Measurements from ENCODE around the gene ACTRT3.
A peak's percentile ranks its signal among the peaks of the same experiment; 100 is the strongest.

Gene ACTRT3

GRCh38 chr3:169769287-169770181 lies at the start of gene ACTRT3:
Gene ACTRT3, minus strand, starts transcription at chr3:169769561. Its CDS starts 41 bp downstream, at chr3:169769520.
- peak; percentile 64 for DNase-seq (ENCODE audit: low read depth)

GRCh38 chr3:169818316-169818715 lies 49.0 kb upstream of the ACTRT3 start:
- no peak for DNase-seq (ENCODE audit: low read depth)

DNA sequence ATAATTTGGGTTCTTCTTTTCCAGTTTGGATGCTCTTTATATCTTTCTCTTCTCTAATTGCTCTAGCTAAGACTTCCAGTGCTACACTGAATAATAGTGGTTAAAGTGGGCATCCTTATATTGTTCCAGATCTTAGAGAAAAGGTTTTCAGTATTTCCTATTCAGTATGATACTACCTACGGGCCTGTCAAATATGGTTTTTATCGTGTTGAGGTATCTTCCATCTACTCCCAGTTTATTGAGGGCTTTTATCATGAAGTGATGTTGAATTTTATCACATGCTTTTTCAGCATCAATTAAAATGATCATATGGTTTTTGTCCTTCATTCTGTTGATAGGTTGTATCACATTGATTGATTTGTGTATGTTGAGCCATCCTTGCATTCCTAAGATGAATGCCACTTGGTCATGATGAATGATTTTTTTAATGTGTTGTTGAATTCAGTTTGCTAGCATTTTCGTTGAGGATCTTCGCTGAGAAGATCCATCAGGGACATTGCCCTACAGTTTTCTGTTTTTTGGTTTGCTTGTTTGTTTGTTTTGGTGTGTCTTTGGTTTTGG lies 46.3 kb upstream of the ACTRT3 start:
- no peak for DNase-seq (ENCODE audit: low read depth)

DNA sequence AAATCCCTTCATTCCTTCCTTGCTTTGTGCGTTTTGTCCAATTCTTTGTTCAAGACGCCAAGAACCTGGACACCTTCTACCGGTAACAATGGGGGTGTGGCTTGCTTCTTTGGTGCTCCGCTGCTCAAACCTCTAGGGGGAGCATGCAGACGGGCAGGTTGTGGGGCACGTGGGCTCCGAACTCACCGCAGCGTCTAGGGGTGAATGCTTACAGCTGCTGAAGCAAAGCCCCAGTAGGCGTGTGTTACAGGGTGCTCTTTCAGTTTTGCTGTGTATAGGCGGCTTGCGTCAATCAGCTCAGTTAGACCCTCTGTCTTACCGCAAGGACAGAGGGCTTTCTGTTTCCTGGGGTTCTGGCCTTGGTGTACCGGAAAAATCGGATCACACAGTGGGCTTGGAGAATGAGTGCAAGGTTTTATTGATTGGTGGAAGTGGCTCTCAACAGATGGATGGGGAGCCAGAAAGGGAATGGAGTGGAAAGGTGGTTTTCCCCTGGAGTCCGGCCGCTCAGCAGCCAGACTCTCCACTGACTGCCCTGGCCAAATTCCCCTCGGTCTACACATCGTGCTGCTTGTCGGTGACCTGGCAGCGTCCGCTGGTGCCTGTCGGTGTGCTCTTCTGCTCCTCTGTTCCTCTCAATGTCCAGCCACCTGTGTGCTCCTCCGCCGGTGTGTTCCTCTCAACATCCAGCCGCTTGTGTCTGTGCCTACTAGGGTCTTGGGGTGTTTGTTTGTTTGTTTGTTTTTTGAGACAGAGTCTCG lies 44.6 kb upstream of the ACTRT3 start:
- DNase-seq (ENCODE audit: low read depth): peak; percentile 68

- no peak for DNase-seq (ENCODE audit: low read depth)
Measured at GRCh38 chr3:169813278-169813677, 43.9 kb upstream of the ACTRT3 start.

DNA sequence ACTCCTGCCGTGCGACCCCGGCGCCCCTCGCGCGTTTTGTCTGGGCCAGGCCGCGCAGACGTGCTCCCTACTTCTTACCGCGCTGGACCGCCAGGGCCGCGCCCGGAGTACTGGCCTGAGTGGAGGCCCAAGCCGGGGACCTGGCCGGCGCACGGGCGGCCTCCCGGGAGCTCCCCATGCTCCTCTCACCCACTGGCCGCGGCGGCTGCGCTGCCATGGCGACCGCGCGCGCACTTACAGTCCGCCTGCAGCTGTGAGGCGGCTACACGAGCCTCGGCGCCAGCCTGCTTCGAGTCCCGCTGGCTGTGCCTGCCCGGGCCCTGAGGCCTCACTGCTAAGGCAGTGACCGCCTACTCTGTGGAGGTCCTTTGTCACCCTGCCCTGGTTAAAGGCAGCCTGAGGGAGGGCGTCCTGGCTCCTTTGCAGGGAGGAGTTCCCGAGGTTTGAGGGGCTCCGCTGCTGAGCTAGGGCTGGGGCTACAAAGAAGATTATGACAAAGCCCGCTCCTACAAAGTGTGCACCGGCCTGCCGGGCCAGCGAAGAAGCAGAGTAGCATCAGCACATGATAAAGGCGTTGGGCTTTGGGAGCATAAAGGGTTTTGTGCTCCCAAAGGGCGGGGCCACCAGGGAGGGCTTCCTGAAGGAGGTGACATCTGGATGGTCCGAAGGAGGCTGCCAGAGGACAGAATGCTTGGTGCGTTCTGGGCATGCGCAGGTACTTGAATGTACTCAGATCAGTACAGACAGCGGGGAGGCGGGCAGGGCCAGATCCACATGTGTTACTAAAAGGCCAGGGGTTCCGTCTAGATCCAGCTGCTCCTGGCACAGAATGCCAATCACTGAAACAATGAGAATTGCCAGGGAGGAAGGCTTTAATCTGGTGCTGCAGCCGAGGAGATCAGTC lies 43.2 kb upstream of the ACTRT3 start, which contains the start of the genes LRRC34 and LRRIQ4:
Gene LRRC34, minus strand, starts transcription at position 573 of the 904 bp plus-strand sequence. Its CDS starts 356 bp downstream, at position 217.
Gene LRRIQ4, plus strand, starts transcription at position 539 of the 904 bp plus-strand sequence. CDS start 9,052 bp downstream, outside the sequence.
- DNase-seq (ENCODE audit: low read depth): peak; percentile 68

DNA sequence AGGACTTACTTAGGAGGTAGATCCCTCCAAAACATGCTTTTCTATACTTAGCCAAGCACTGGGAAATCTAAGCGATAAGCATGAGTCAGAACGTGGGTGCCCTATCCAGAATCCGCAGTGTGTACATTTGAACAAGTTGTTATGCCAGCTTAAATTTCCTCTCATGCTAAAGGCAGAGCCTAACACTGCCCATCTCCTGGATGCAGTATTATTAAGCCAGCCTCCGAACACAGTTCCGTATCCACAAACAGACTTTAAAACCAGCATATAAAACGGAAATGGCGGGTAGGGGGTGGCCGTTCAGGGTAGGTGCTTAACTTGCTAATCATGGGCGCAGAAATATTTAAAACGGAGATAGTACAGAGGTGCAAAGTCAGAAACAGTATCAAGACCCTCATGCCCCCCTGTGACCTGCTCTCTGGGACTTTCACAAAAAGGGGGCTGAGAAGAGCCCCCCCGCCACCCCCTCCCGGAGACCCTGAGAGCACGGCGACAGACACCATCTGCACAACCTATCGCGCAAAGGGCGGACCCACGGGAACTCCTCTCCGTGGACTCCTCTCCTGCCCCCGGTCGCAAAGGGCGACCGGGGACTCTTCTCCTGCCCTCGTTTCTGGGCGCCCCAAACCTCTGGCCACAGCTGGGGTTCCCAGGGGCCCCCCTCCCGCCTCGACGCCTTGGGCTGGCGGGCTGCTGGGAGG lies 42.4 kb upstream of the ACTRT3 start:
- DNase-seq (ENCODE audit: low read depth): no peak

- DNase-seq (ENCODE audit: low read depth): no peak
Measured at GRCh38 chr3:169809230-169809795, 40.0 kb upstream of the ACTRT3 start.

- no peak for DNase-seq (ENCODE audit: low read depth)
Measured at GRCh38 chr3:169804681-169805080, 35.3 kb upstream of the ACTRT3 start.

DNA sequence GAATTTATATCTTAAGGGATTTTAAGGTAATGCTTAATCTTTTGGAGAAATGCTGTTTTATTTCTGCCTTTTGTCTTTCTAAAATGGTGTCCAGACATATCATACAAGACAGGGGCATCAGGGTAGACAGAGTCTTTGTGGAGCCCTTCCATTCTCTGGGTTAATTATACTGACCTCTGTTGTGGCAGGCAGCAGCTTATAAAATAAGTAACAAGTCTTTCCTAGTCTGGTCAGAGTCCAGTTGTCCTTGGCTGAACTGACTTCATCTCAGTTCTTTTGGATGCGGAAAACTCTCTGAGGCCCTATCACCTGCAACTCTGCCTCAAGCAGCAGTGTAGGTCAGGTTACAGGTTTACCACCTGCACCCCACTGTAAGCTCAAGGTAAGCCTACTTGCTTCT lies 23.0 kb upstream of the ACTRT3 start:
- DNase-seq (ENCODE audit: low read depth): no peak

DNA sequence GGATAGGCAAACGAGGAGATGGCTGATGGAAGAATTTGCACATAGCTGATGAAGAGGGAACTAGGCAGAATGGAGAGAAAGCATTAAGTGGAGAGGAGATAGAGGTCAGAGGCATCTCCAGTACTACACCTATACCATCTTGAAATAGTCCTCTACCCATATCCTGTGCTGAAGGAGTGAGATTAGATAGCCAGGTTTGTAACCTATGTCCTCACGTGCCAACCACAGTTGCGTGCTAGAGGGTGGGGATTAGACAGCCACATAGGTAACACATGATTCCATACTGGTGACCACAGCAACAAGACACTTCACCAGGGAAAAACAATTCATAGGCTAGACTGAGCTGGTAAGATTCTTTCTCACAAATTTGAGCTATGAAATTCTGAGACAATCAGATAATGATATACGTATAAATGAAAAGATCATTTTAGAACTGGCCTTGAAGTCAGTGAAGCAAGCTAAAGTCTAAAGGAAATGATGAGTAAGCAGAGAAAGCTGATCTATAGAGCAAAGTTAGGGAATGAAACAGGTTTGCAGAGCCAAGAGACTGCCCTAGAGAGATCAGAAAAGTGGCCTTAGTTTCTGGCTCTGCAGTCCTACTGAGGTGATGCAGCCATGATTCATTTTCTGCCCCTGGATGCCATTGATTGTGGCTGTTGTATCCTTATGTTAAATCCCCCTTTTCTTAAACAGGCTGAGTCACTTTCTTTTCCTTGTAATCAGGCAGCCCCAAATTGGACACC lies 21.5 kb upstream of the ACTRT3 start:
- no peak for DNase-seq (ENCODE audit: low read depth)

DNA sequence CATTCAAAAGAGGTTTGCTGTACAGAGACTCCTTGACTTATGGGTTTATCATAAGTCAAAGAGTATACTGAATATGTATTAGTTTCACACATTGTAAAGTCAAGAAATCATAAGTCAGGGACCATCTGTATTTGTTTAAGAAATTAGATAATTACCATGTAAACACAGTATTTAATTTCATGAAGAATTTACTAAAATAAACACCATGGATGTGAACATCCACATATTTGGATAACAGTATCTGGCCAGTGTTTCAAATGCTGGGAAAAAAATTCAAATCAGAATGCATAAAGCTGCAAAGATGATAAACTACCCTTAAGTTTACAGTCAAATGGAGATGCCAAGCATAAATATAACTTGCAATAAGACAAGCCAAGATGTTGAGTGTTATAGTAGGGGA lies 20.9 kb upstream of the ACTRT3 start:
- DNase-seq (ENCODE audit: low read depth): no peak

GRCh38 chr3:169787791-169788190 lies 18.4 kb upstream of the ACTRT3 start:
- no peak for DNase-seq (ENCODE audit: low read depth)

DNA sequence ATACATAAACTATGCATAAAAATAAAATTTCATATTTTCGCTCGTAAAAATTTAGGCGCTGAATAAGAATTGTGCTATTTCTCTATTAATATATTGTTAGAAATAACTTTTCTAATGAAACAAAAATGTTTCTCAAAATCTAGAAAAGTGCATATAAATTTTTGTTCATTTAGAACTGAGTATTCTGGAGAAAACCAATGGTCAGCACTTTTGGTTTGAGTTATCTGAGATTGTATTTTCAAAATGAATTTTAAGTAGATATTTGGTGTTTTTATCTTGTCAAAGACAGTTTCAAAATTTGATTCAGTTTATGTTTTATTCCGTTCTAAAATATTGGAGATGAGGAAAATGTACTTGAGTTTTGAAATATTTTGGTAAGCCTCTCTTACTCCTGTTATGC lies 17.8 kb upstream of the ACTRT3 start:
- DNase-seq (ENCODE audit: low read depth): no peak

DNA sequence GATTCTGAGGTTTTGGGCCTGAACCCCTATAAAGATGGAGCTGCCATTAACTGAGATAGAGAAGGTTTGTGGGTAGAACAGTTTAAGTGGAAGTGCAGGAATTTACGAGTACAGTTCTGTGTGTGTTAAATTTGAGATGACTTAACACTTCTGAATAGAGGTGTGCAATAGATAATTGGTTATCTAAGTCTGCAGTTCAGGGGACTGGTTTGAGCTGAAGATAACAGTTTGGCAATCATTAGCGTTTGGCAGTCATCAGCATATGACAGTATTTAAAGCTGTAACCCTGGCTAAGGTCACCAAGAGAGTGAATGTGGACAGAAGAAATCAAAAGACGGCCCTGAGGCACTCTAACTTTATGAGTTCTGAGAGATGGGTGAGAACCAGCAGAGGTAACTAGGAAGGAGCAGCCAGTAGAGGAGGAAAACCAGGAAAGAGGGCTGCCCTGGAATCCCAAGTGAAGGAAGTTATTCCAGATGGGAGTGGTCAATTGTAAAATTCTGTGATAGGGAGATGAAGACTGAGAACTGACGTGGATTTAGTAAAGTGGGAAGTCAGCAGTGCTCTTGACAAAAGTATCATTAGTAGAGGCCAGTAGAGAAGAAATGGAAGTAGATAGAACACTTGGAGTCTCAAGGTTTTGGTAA lies 12.0 kb upstream of the ACTRT3 start:
- DNase-seq (ENCODE audit: low read depth): no peak

- DNase-seq (ENCODE audit: low read depth): no peak
Measured at GRCh38 chr3:169780742-169781141, 11.4 kb upstream of the ACTRT3 start.

DNA sequence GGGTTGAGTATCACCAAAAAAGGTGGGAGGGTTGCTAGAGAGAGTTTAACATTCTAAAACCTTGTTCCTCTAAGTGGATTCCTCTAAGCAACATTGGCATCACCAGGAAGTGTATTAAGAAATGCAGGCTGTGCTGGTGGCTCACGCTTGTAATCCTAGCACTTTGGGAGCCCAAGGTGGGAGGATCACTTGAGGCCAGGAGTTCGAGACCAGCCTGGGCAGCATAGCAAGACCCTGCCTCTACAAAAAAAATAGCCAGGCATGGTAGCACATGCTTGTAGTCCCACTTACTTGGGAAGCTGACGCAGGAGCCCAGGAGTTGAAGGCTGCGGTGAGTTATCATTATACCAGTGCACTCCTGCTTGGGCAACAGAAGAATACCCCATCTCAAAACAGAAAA lies 8.5 kb upstream of the ACTRT3 start:
- no peak for DNase-seq (ENCODE audit: low read depth)

DNA sequence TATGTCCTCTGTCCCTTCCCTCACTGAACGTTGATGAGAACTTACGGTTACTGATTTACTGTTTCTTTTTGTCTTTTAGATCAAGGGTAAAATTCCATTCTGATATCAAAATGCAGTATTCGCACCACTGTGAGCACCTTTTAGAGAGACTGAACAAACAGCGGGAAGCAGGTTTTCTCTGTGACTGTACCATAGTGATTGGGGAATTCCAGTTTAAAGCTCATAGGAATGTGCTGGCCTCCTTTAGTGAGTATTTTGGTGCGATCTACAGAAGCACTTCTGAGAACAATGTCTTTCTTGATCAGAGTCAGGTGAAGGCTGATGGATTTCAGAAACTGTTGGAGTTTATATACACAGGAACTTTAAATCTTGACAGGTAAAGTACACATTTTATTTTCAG lies 4.8 kb upstream of the ACTRT3 start:
- no peak for DNase-seq (ENCODE audit: low read depth)

Measured in activated T-cell treated with anti-CD3 and anti-CD28 coated beads for 48 hours (primary cell).